Lung (tissue), 12 donors: Measurements from ENCODE around the gene SPPL2C. TPM values are rescaled to one million over a fixed set of nuclear protein-coding genes. Genes with fewer than 3 reads are reported as not detected.

ENCODE experiments used
- ATAC-seq: fragments of 200-7000 bp; cut with Tn5 transposase; one replicate; pipeline ENCODE4 v1.9.1; 2020; ENCODE audit warnings: moderate number of reproducible peaks; ENCODE audit not compliant: insufficient read depth, low FRiP score
- DNase-seq, 3 donors: peaks; one replicate each; pipeline ENCODE4 v3.0.0-alpha.2; 2013 to 2017
- H3K27ac ChIP-seq, 2 donors: one replicate each; pipeline ENCODE4 v1.5.1; 2013; ENCODE audit warnings: mild to moderate bottlenecking in 2 of 2, moderate library complexity in 2 of 2, control low read depth in 1 of 2, inconsistent platforms in 1 of 2, low read depth in 1 of 2, low read length in 1 of 2
- H3K27me3 ChIP-seq, 3 donors: one replicate each; pipeline ENCODE4 v1.5.1; 2013; ENCODE audit warnings: low read length in 2 of 3; ENCODE audit not compliant: control insufficient read depth in 3 of 3, insufficient read depth in 3 of 3
- H3K36me3 ChIP-seq, 4 donors: one replicate each; pipeline ENCODE4 v1.5.1; 2013; ENCODE audit warnings: low read length in 4 of 4, mild to moderate bottlenecking in 1 of 4, moderate library complexity in 1 of 4; ENCODE audit not compliant: control insufficient read depth in 4 of 4, insufficient read depth in 4 of 4
- H3K4me1 ChIP-seq, 5 donors: one replicate each; pipeline ENCODE4 v1.5.1; 2013; ENCODE audit warnings: low read length in 5 of 5, mild to moderate bottlenecking in 2 of 5, moderate library complexity in 1 of 5; ENCODE audit not compliant: control insufficient read depth in 5 of 5, insufficient read depth in 5 of 5
- H3K4me3 ChIP-seq: one replicate; pipeline ENCODE4 v1.5.1; 2013; ENCODE audit warnings: mild to moderate bottlenecking, control low read depth, moderate library complexity
- H3K9ac ChIP-seq, 2 donors: one replicate each; pipeline ENCODE4 v1.5.1; 2013; ENCODE audit warnings: low read length in 2 of 2, control low read depth in 1 of 2; ENCODE audit not compliant: insufficient read depth in 1 of 2
- H3K9me3 ChIP-seq, 4 donors: one replicate each; pipeline ENCODE4 v1.5.1; 2013; ENCODE audit warnings: low read length in 3 of 4, mild to moderate bottlenecking in 1 of 4, moderate library complexity in 1 of 4; ENCODE audit not compliant: control insufficient read depth in 4 of 4, insufficient read depth in 3 of 4
- CTCF ChIP-seq: IDR thresholded peaks from 2 replicates; pipeline ENCODE4 v1.5.1; 2012; ENCODE audit warnings: mild to moderate bottlenecking; ENCODE audit errors: control extremely low read depth, extremely low read depth
- WGBS, 2 donors: extraction: QIAGEN DNeasy Blood & Tissue Kit; methylation state at CpG; one replicate each; pipeline ENCODE4 v1.1.7; 2013; 5-methylcytosine and 5-hydroxymethylcytosine counted together
- polyA plus RNA-seq, 2 donors: library from polyadenylated mRNA; stranded (reverse); fragments of 200-250 nt; gene quantifications; one replicate each; pipeline ENCODE4 v1.2.1, GENCODE V29; 2013
- total RNA-seq, 2 donors: library from RNA; depleted of rRNA in 1 of 2; stranded (reverse); fragments of >200 nt in 1 of 2; gene quantifications; one replicate each; pipeline ENCODE4 v1.2.1, GENCODE V29; 2014 to 2021
- donor health status: control.
- donor health status: control.
- donor health status: Bipolar disorder and iron deficiency.
- donor health status: healthy.
- donor health status: DM: yes; HTN: yes; CAD: no.

SPPL2C gene
- total and polyA plus RNA-seq, 4 donors = not detected

GRCh38 chr17:45846223-45846622, 1.5 kb downstream of the SPPL2C start:
- WGBS, 2 donors = 89% methylated on average over 10 of the region's 10 CpGs
- DNase-seq = no peak
- Histone ChIP-seq H3K27me3 (peaks cover 0 to 4% (median 0%) of the 10 kb centered on the region in 3 donors), H3K36me3 (no peaks in the 10 kb centered on the region), H3K4me1 (no peaks in the 10 kb centered on the region), H3K9me3 (peaks cover 0 to 3% (median 0%) of the 10 kb centered on the region in 4 donors), H3K9ac (no peak overlapping the region), H3K4me3 (no peak overlapping the region), H3K27ac (no peak overlapping the region)
- no peak for TF ChIP-seq CTCF
- ATAC-seq = no peak

GRCh38 chr17:45846646-45847045, 2.0 kb downstream of the SPPL2C start:
- no peak overlapping the region for H3K4me3 ChIP-seq
- peaks cover 0 to 4% (median 0%) of the 10 kb centered on the region in 3 donors for H3K27me3 ChIP-seq
- H3K36me3 ChIP-seq = no peaks in the 10 kb centered on the region
- no peaks in the 10 kb centered on the region for H3K4me1 ChIP-seq
- no peak overlapping the region for H3K27ac ChIP-seq
- DNase-seq (no peak), ATAC-seq (no peak)
- H3K9me3 ChIP-seq = peaks cover 0 to 3% (median 0%) of the 10 kb centered on the region in 4 donors
- H3K9ac ChIP-seq = no peak overlapping the region
- 81 to 86% methylated on average over 9 of the region's 9 CpGs for WGBS, 2 donors
- TF ChIP-seq CTCF = no peak

- WGBS, 2 donors = 90 to 92% methylated on average over 3 to 4 of the region's 4 CpGs
- H3K27ac ChIP-seq = no peak overlapping the region
Observed at GRCh38 chr17:45847101-45847500, 2.4 kb downstream of the SPPL2C start.

More at GRCh38 chr17:45847101-45847500, 2.4 kb downstream of the SPPL2C start:
- no peak overlapping the region for H3K9ac ChIP-seq
- no peak overlapping the region for H3K4me3 ChIP-seq
- DNase-seq (no peak), ATAC-seq (no peak)
- H3K4me1 ChIP-seq = no peaks in the 10 kb centered on the region
- peaks cover 0 to 8% (median 0%) of the 10 kb centered on the region in 3 donors for H3K27me3 ChIP-seq
- peaks cover 0 to 3% (median 0%) of the 10 kb centered on the region in 4 donors for H3K9me3 ChIP-seq
- H3K36me3 ChIP-seq = no peaks in the 10 kb centered on the region
- no peak for TF ChIP-seq CTCF
